Stromal cell of bone marrow (primary cell): ENCODE results near the gene SMURF2.
"Not testable (repeated sequence)": the region's sequence is repeated elsewhere in the genome, so short reads cannot be mapped to it uniquely, and the experiment has no call there.

ENCODE experiments used
- DNase-seq: peaks from one replicate; pipeline ENCODE4 v3.0.0-alpha.2; 2012; ENCODE audit warnings: low read depth

The SMURF2 gene

GRCh38 chr17:64630309-64631223, 31.5 kb downstream of the SMURF2 start:
- DNase-seq, result no peak

DNA sequence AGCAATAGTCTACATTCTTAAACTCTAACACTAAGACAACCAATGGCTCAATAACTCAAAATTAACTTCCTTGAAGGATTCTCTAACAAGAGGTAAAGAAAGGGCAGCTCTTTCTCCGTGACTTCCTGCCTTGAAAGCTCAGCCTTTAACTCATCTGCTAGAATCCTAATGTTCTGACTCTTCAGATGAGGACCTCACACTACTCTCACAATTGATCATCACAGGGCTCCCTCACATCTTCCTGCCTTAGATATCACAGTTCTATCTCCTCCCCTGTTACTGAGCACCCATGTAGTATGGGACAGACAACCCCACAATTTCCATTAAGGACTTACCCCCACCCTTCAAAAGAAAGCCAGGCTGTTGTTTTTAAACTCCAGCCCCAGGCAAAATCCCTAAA, 33.5 kb downstream of the SMURF2 start:
- no peak for DNase-seq

DNA sequence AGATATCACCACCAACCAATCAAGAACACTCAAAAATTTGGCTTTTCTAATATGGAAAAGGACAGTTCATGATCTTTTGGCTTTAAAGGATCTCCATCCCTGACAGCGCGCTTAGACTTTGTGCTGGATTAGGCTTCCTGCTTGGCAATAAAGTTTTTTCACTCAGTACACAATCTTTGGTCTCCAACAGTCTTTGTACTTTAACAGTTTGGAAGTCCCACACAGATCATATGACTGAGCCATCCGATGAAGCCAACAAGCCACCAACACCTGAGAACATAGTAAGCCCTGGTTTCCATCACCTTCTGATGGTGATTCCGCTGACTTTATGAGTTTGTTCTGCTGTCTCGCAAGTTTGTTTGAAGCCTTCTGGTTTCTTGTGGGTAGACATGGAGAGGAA, 34.3 kb downstream of the SMURF2 start:
- no peak for DNase-seq

DNA sequence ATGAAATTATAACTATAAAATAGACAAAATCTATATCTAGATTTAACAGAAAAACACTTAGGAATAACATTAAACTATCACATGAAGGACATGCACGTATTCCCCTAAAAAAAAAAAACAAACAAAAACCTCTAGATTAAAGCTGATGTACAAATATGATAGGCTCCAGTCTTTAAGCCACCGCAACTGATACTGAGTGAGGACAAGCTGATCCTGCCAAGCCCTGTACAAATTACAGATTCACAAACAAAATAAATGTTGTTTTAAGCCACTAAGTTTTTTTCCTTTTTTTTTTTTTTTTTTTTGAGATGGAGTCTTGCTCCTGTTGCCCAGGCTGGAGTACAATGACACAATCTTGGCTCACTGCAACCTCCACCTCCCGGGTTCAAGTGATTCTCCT, 35.3 kb downstream of the SMURF2 start:
- no peak for DNase-seq

GRCh38 chr17:64625541-64625940, 36.6 kb downstream of the SMURF2 start:
- no peak for DNase-seq

GRCh38 chr17:64622931-64623654, 39.0 kb downstream of the SMURF2 start:
- DNase-seq, result peak; percentile 62

DNA sequence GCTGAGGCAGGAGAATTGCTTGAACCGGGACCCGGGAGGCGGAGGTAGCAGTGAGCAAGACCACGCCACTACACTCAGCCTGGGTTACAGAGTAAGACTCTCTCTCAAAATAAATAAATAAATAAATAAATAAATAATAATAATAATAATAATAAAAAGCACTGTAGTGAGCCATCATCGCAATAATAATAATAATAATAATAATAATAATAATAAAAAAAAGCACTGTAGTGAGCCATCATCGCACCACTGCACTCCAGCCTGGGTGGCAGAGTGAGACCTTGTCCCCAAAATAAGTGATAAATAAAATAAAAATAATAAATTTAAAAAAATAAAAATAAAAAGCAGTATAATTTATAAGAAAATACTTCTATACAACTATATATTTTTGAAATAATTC, 40.3 kb downstream of the SMURF2 start:
- DNase-seq, result no peak

DNA sequence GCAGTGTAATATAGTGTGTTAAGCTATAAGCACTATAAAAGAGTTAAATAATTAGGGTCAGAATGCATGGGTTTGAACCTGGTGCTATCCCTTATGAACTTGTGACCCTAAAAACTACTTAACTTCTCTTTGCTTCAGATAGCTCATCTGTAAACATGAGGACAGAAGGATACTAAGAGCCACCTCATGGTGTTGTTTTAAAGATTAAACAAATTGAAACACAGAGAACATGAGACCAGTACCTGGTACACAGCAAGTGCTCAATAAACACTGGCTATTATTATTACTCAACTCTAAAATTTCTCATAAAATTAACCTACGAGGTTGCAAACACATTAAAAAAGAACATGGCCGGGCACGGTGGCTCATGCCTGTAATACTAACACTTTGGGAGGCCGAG, 43.3 kb downstream of the SMURF2 start:
- DNase-seq, result no peak

GRCh38 chr17:64617125-64617780, 44.9 kb downstream of the SMURF2 start:
- no peak for DNase-seq

- DNase-seq, result no peak
Measured at GRCh38 chr17:64615028-64615677, 47.0 kb downstream of the SMURF2 start.

GRCh38 chr17:64614266-64615027, 47.7 kb downstream of the SMURF2 start:
- no peak for DNase-seq

GRCh38 chr17:64611369-64611768, 50.7 kb downstream of the SMURF2 start:
- no peak for DNase-seq

- DNase-seq, result not testable (repeated sequence)
Measured at GRCh38 chr17:64610244-64610643, 51.9 kb downstream of the SMURF2 start.

- peak; percentile 35 for DNase-seq
Measured at GRCh38 chr17:64608571-64608981, 53.5 kb downstream of the SMURF2 start.

- DNase-seq, result no peak
Measured at GRCh38 chr17:64607862-64608565, 54.1 kb downstream of the SMURF2 start.

DNA sequence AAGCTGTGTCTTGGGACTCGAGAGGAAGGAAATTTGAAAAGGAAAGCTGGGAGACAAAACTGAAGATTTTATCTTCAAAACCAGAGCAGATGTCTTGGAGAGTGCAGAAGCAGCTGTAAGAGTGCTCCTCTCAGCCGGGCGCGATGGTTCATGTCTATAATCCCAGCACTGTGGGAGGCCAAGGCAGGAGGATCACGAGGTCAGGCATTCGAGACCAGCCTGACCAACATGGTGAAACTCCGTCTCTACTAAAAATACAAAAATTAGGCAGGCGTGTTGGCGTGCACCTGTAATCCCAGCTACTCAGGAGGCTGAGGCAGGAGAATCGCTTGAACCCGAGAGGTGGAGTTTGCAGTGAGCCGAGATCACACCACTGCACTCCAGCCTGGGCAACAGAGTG, 57.6 kb downstream of the SMURF2 start:
- not testable (repeated sequence) for DNase-seq

DNA sequence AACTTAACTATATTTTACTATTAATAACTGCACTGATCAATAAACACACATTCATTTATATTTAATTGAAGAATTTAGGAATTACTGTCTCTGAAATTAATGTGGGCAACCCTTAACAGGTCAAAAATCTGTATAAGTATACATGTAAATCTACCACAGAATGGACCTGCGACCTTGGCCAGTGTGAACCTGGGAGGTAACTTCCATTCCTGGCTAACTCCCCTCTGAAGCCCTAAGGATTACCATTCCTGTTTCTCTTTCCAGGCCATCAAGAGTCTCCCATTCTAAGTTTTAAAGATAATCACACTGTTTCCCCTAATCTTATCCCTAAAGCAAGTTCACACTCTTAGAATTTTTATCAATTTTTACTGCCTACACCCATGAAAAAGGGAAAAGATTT, 58.1 kb downstream of the SMURF2 start:
- no peak for DNase-seq

DNA sequence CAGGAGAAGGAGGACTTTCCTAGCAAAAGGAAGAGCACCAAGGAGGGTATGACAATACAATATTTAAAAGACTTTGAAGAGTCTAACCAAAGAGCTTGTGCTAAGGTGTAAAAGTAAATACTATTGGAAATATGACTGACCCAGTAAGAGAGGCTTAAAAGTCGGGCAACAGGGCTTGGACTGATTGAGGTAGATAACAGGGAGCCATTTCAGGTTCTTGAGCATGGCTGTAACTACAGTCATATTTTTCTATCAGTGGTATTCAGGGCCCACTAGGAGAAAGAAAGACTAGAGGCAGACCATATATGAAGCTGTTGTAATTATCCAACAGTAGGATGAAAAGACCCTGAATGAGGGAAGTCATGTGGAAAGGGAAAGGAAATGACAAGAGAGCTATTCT, 62.3 kb downstream of the SMURF2 start:
- DNase-seq, result no peak

GRCh38 chr17:64599187-64599676, 62.9 kb downstream of the SMURF2 start:
- no peak for DNase-seq

- no peak for DNase-seq
Measured at GRCh38 chr17:64598672-64599071, 63.4 kb downstream of the SMURF2 start.

DNA sequence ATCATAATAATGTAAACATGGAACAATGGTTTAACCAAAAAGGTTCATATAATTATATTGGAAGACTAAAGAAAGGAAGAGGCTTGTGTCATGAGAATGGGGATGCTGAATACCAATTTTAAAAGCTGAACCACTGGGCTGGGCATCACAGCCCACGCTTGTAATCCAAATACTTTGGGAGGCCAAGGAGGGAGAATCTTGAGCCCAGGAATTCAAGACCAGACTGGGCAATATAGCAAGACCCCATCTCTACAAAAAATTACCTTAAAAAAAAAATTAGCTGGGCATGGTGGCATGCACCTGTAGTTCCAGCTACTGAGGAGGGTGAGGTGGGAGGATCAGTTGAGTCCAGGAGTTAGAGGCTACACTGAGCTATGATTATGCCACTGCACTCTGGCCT, 65.1 kb downstream of the SMURF2 start:
- no peak for DNase-seq
